SIG-M5 treated with dmso at 0.1 percent for 504 hours (cell line): ENCODE data around the gene DNAH3.
"Not testable (repeated sequence)": the region's sequence is repeated elsewhere in the genome, so short reads cannot be mapped to it uniquely, and the experiment has no call there.

Experiments used
- DNase-seq: peaks from one replicate; lab custom pipeline; 2025; ENCODE audit not compliant: unreplicated experiment; lab: John Stamatoyannopoulos, UW

DNAH3 gene

GRCh38 chr16:21150375-21151001, at the start of gene DNAH3:
Gene DNAH3, minus strand, starts transcription at chr16:21150846. Its CDS starts 527 bp downstream, at chr16:21150319.
- no peak for DNase-seq

GRCh38 chr16:21199607-21200218, 49.1 kb upstream of the DNAH3 start:
- DNase-seq, result no peak

- no peak for DNase-seq
Observed at GRCh38 chr16:21197621-21198020, 47.0 kb upstream of the DNAH3 start.

GRCh38 chr16:21197112-21197511, 46.5 kb upstream of the DNAH3 start:
- DNase-seq, result no peak

GRCh38 chr16:21195330-21195729, 44.7 kb upstream of the DNAH3 start:
- not testable (repeated sequence) for DNase-seq

GRCh38 chr16:21194771-21195301, 44.2 kb upstream of the DNAH3 start:
- DNase-seq, result no peak

- no peak for DNase-seq
Observed at GRCh38 chr16:21192991-21193390, 42.3 kb upstream of the DNAH3 start.

- no peak for DNase-seq
Observed at GRCh38 chr16:21190599-21190998, 40.0 kb upstream of the DNAH3 start.

GRCh38 chr16:21190013-21190412, 39.4 kb upstream of the DNAH3 start:
- DNase-seq, result no peak

- DNase-seq, result no peak
Observed at GRCh38 chr16:21189311-21189710, 38.7 kb upstream of the DNAH3 start.

GRCh38 chr16:21186326-21186691, 35.7 kb upstream of the DNAH3 start:
- no peak for DNase-seq

GRCh38 chr16:21185659-21186325, 35.1 kb upstream of the DNAH3 start:
- DNase-seq, result no peak

GRCh38 chr16:21184834-21185233, 34.2 kb upstream of the DNAH3 start:
- DNase-seq, result no peak

GRCh38 chr16:21183995-21184394, 33.3 kb upstream of the DNAH3 start:
- DNase-seq, result no peak

GRCh38 chr16:21179983-21180365, 29.3 kb upstream of the DNAH3 start:
- DNase-seq, result no peak

GRCh38 chr16:21179126-21179982, 28.7 kb upstream of the DNAH3 start:
- no peak for DNase-seq

GRCh38 chr16:21175397-21175796, 24.8 kb upstream of the DNAH3 start:
- no peak for DNase-seq

- DNase-seq, result no peak
Observed at GRCh38 chr16:21172650-21173049, 22.0 kb upstream of the DNAH3 start.

- not testable (repeated sequence) for DNase-seq
Observed at GRCh38 chr16:21170116-21170515, 19.5 kb upstream of the DNAH3 start.

GRCh38 chr16:21169249-21169981, 18.8 kb upstream of the DNAH3 start:
- no peak for DNase-seq
